ENCODE data around the gene RIPOR2. TPM values are rescaled to one million over a fixed set of nuclear protein-coding genes. Genes with fewer than 3 reads are reported as not detected.
A peak's percentile ranks its signal among the peaks of the same experiment; 100 is the strongest.

Gene RIPOR2
- total RNA-seq, 1 donor = 5.2 TPM

- no peak overlapping the region for H3K4me3 ChIP-seq (ENCODE audit: low read depth, low read length)
- peak; percentile 91 for DNase-seq (ENCODE audit: low read depth)
- no peak for TF ChIP-seq CTCF (IDR thresholded peaks at IDR 0.05; ENCODE audit: insufficient read depth, low read depth, low read length)
Observed at GRCh38 chr6:24831771-24832716, 103.7 kb downstream of the RIPOR2 start.

- no peak for DNase-seq (ENCODE audit: low read depth)
- no peak for TF ChIP-seq CTCF (IDR thresholded peaks at IDR 0.05; ENCODE audit: insufficient read depth, low read depth, low read length)
- no peak overlapping the region for H3K4me3 ChIP-seq (ENCODE audit: low read depth, low read length)
Observed at GRCh38 chr6:24829657-24830056, 106.1 kb downstream of the RIPOR2 start.

GRCh38 chr6:24827970-24828369 is 107.8 kb downstream of the RIPOR2 start:
- H3K4me3 ChIP-seq (ENCODE audit: low read depth, low read length) = no peak overlapping the region
- no peak for DNase-seq (ENCODE audit: low read depth)
- no peak for TF ChIP-seq CTCF (IDR thresholded peaks at IDR 0.05; ENCODE audit: insufficient read depth, low read depth, low read length)

GRCh38 chr6:24827162-24827561 is 108.6 kb downstream of the RIPOR2 start:
- H3K4me3 ChIP-seq (ENCODE audit: low read depth, low read length) = no peak overlapping the region
- no peak for DNase-seq (ENCODE audit: low read depth)
- no peak for TF ChIP-seq CTCF (IDR thresholded peaks at IDR 0.05; ENCODE audit: insufficient read depth, low read depth, low read length)

GRCh38 chr6:24825130-24825630 is 110.6 kb downstream of the RIPOR2 start:
- H3K4me3 ChIP-seq (ENCODE audit: low read depth, low read length) = no peak overlapping the region
- TF ChIP-seq CTCF (IDR thresholded peaks at IDR 0.05; ENCODE audit: insufficient read depth, low read depth, low read length) = no peak
- no peak for DNase-seq (ENCODE audit: low read depth)

- TF ChIP-seq CTCF (IDR thresholded peaks at IDR 0.05; ENCODE audit: insufficient read depth, low read depth, low read length) = no peak
- DNase-seq (ENCODE audit: low read depth) = no peak
- no peak overlapping the region for H3K4me3 ChIP-seq (ENCODE audit: low read depth, low read length)
Observed at GRCh38 chr6:24824142-24824938, 111.4 kb downstream of the RIPOR2 start.
